ENCODE data around the gene XPC.

DNA sequence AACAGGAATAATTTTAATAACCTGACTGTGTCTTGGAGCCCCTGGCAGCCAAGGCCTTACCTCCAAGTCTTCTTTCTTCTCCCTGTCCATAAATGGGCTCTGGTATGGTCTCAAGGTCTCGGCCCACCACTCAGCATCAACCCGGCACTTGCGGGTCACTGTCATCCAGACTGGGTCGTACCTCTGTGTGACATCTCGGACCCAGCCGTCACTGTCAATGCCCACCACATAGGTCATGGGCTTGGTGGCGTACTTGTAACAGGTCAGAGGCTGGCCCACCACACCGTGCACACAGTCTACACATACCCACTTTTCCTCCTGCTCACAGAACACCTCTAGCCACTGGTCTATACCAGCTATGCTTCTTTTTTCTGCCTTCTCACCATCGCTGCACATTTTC lies 20.4 kb downstream of the XPC start:
- TF ChIP-seq, protein P1, sequence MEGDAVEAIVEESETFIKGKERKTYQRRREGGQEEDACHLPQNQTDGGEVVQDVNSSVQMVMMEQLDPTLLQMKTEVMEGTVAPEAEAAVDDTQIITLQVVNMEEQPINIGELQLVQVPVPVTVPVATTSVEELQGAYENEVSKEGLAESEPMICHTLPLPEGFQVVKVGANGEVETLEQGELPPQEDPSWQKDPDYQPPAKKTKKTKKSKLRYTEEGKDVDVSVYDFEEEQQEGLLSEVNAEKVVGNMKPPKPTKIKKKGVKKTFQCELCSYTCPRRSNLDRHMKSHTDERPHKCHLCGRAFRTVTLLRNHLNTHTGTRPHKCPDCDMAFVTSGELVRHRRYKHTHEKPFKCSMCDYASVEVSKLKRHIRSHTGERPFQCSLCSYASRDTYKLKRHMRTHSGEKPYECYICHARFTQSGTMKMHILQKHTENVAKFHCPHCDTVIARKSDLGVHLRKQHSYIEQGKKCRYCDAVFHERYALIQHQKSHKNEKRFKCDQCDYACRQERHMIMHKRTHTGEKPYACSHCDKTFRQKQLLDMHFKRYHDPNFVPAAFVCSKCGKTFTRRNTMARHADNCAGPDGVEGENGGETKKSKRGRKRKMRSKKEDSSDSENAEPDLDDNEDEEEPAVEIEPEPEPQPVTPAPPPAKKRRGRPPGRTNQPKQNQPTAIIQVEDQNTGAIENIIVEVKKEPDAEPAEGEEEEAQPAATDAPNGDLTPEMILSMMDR (IDR thresholded peaks at IDR 0.05): no peak
- no peak for TF ChIP-seq POLR2A (IDR thresholded peaks at IDR 0.05)

All from right lobe of liver (tissue), 4 donors.